Prostate gland (tissue), 2 donors: ENCODE measurements around the gene IL15RA.

Experiments used
- POLR2A ChIP-seq: fragments of 450-650 bp; IDR thresholded peaks from one replicate; pipeline ENCODE4 v1.6.1; 2016; ENCODE audit warnings: antibody characterized with exemption, mild to moderate bottlenecking
- TF ChIP-seq, protein P1 (sequence below), 4 experiments: fragments of 200-600 bp in 2 of 4; fragments of 450-650 bp in 2 of 4; sonication (generic) in 2 of 4; IDR thresholded peaks; 1 replicate in 3 of 4; 2 replicates in 1 of 4; pipeline ENCODE4 v1.5.1; 2016 to 2019; ENCODE audit warnings: antibody characterized with exemption in 4 of 4, mild to moderate bottlenecking in 2 of 4, moderate library complexity in 2 of 4

DNA sequence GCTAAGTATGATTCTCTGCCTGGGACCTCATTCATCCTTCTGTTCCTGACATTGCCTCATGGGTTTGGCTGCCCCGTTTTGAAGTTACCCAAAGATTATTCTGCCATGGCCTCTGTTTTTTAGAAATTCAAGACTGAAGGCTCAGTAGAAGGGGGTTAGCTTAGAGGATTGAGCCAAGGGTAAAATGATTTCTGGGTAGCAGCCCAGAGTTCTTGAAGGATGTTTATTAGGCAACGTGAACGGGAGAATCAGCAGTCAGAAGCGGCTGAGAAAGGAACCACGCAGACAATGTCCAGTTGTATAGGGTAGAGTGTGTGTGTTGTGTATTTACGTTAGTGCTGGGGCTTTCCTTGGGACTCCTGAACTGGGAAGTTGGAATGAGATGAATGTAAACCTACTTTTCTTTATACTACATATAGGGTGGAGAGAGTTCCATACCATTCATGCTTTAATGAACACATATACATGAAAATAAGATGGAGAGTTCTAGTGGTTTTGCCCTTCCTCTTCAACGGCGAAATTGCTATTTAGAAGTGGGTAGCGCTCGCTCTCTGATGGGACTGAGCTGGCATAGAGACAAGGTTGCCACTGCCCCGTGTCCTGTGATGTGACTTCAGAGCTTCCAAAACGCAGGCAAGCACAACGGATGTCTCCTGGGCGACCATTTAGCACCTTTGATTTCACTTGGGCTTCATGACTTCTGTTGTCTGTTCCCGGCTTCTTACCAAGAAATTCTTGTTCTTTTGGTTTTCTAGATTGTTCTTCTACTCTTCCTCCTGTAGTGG lies 35.0 kb upstream of the IL15RA start:
- TF ChIP-seq, protein P1, sequence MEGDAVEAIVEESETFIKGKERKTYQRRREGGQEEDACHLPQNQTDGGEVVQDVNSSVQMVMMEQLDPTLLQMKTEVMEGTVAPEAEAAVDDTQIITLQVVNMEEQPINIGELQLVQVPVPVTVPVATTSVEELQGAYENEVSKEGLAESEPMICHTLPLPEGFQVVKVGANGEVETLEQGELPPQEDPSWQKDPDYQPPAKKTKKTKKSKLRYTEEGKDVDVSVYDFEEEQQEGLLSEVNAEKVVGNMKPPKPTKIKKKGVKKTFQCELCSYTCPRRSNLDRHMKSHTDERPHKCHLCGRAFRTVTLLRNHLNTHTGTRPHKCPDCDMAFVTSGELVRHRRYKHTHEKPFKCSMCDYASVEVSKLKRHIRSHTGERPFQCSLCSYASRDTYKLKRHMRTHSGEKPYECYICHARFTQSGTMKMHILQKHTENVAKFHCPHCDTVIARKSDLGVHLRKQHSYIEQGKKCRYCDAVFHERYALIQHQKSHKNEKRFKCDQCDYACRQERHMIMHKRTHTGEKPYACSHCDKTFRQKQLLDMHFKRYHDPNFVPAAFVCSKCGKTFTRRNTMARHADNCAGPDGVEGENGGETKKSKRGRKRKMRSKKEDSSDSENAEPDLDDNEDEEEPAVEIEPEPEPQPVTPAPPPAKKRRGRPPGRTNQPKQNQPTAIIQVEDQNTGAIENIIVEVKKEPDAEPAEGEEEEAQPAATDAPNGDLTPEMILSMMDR (IDR thresholded peaks at IDR 0.05) = no peak
- no peak for TF ChIP-seq POLR2A
